IPS-11a (cell line): ENCODE measurements around the gene TMEM163.
"Not testable (repeated sequence)": the region's sequence is repeated elsewhere in the genome, so short reads cannot be mapped to it uniquely, and the experiment has no call there.

Experiments
- H3K4me3 ChIP-seq: one replicate; pipeline ENCODE4 v1.5.1; 2013; ENCODE audit warnings: low read depth, low read length, control low read depth

The TMEM163 gene

GRCh38 chr2:134498654-134499053 lies 220.1 kb downstream of the TMEM163 start:
- no peak overlapping the region for H3K4me3 ChIP-seq

DNA sequence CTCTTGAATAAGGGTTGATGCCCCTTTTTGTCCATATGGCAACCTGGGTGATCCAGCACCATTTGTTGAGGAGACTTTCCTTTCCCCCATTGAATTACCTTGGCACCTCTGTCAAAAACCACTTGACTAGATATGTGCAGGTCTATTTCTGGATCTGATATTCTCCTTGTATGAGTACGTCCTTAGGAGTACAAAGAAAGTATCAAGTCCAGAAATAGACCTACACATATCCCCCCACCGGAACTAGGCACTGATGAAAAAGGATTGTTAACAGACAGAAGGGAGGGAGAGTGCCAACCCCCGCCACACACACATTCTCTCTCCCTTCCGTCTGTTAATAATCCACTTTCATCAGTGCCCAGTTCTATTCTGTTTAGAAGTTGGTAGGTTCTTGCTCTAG lies 225.0 kb downstream of the TMEM163 start:
- no peak overlapping the region for H3K4me3 ChIP-seq

DNA sequence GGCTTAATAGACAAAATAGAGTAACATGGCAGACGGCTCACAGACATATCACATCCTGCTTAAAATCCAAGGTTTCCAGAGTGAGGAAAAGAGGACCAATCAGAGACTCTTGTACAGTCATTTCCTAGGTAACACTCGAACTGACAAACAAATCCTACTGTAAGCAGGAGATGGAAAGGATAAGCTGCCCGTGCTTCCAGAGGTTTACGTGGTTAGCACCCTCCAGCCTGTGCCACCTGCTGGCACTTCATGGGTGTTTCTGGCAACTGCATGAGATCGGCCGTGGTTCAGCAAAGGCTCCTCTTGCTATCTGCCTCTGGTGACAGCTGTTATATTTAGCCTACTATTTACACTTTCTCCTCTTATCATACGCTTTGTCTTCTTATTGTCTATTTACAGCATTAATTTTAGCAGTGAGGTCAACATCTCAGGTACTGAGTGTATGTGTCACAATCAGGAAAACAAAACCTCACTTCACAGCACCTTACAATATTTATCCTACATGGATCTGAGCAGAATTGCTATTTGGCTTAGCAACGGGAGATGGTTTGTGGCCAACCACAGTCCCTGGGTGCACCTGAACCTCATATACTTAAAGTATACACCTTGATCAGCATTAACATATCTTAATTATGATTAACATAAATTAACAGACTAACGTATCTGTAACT lies 226.9 kb downstream of the TMEM163 start:
- H3K4me3 ChIP-seq, result no peak overlapping the region

GRCh38 chr2:134491022-134491421 lies 227.8 kb downstream of the TMEM163 start:
- no peak overlapping the region for H3K4me3 ChIP-seq

DNA sequence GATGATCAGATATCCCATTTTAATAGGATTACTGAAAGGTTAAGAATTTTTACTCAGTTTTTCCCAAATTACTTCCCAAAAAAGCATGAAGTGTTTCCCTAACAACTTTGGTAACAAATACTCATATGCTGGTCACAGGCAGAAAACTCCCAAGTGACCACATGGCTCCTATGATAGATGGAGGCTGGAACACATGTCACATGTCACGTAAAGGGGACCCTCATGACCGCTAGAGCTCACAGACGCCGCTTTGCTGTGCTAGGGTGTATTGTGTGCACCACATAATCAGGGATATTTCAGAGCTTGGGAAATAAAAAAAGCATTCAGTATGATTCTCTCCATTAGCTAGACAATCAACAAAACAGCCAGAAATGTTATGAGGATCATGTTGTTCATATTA lies 228.2 kb downstream of the TMEM163 start:
- H3K4me3 ChIP-seq, result no peak overlapping the region

DNA sequence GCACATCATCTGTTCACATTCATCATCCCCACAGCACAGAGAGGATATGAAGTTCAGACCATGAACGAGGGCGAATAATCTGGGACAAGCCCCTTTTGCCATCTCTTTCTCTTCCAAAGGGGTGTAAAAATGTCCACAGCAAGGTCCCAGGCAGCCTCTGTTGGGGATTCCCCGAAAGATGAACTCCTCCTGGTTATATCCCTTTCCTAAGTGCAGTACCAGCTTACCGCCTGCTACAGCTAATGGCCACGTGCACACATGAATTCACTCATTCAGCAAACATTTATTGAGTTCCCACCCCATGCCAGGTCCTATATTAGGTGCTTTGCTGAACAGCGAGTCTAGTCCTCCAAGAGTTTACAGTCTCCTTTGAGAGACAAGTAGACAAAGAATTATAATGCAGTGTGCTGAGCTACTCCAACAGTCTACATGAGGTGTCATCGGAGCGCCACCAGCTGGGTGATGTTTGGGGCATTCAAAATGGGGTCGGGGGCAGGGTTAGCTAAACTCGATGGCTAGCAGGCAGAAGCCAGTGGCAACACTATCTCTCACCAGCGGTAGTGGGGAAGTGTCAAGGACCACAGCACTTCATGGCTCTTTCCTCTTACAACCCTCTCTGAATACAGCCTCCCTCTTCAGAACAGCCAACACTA lies 228.9 kb downstream of the TMEM163 start:
- no peak overlapping the region for H3K4me3 ChIP-seq

- H3K4me3 ChIP-seq, result no peak overlapping the region
These were observed 235.9 kb downstream of the TMEM163 start for GRCh38 chr2:134482766-134483340.

DNA sequence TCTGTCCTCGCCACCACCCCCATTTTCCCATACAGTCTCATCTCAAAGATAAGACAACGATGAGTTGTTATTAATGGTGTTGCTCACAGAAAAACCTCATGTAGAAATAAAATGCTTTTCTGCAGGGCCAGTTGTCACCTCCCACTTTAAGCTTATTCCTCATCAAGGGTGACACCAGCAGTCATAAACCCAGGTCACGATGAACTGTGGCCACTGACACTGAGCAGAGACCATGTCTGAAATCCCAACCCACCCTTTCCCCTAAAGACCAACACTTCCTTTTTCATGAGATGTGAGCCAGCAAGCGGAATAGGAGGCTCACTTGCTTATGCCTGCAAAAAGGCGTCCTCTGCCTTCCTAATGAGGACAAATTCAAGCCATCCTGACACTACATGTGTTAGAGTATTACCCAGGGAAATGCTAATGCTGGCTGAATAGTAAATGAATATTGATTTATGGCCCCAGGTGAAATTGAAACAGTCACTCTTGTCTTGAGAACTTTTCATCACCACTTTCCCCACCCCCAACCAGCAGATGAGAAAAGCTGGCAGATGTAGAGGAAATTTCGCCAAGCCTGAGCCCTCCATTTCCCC lies 236.6 kb downstream of the TMEM163 start:
- H3K4me3 ChIP-seq, result no peak overlapping the region

GRCh38 chr2:134479696-134480330 lies 239.0 kb downstream of the TMEM163 start:
- H3K4me3 ChIP-seq, result no peak overlapping the region

GRCh38 chr2:134476982-134477381 lies 241.8 kb downstream of the TMEM163 start:
- H3K4me3 ChIP-seq, result not testable (repeated sequence)

- no peak overlapping the region for H3K4me3 ChIP-seq
These were observed 248.1 kb downstream of the TMEM163 start for GRCh38 chr2:134470561-134471168.

DNA sequence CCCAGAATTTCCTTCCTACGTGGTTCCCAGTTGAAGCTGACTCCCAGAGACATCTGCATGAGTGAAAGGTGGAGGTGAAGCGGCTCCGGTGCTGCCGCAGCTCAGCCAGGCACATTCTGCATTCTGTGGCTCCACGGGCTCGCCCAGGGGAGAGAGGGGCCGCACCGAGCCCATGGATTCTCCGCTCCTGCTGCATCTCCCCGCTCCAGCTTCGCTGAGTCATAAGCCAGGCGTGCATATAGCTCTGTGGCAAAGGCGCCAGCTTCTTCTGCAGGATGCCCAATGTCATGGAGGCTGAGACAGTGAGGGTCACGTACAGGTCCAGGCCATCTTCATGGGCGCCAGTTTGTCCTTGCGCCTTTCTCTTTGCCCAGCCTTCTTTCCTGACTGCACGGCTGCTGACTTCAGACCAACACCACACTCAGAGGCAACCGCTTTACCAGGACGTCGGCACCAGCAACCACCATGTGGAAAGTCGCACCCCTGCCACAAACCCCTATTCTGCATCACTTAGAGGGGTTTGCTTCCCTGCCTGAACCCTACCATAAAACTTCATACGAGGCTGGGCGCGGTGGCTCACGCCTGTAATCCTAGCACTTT lies 249.2 kb downstream of the TMEM163 start:
- no peak overlapping the region for H3K4me3 ChIP-seq

GRCh38 chr2:134468776-134469175 lies 250.0 kb downstream of the TMEM163 start:
- no peak overlapping the region for H3K4me3 ChIP-seq

GRCh38 chr2:134468164-134468563 lies 250.6 kb downstream of the TMEM163 start:
- H3K4me3 ChIP-seq, result no peak overlapping the region

DNA sequence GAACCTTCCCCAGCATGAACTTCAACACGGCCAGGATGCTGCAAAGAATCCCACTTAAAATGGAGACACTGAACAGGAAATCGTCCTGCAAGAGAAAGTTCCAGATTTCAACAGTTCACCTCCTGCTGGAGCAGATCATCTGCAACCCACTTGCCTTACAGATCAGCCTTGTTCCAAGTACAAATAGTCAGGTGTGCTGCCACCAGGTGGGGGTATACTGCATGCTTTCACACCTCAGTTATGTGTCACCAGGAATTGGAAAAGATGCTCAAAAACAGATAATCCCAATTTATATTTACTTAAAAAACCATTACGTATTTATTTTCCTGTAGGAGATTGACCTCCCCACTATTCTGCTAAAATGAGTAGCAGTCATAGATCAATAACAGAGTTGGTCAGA lies 252.7 kb downstream of the TMEM163 start:
- no peak overlapping the region for H3K4me3 ChIP-seq

DNA sequence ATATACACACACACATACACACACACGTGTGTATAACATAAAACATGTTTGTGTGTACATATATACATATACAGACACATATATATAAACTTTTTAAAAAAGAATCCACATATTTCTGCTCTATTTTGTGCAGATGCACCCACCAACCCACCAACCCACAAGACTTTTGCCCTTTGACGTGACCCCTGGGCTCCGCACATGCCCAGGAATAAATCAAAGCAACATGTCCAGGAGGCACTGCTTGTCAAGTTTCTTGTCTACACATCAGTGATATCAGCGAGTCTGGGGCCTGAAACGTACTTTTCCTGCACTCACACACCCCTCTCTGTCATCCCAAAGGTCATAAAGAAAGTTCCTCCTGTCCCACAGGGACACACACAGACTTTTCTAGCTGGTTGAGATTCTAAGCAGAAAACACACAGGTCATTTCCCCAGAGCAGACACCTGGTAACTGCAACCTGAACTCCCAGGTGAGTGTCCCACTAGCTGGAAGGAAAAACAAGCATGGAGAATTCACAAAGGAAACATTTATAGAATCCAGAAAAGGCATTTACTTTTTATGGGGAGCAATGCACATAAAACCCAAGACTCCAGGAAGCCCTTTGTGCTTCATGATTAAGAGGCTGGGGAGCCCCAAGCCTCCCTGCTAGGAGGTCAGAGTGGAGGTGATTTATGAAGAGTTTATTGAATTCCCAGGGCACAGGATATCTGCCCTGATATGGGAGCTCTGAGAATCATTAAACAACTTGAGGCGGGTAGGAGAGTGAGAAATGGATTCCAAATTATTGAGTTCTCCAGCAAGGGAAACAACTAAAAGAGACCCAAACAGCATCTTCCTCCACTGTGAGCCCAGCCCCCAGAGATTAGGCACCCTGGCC lies 253.3 kb downstream of the TMEM163 start:
- no peak overlapping the region for H3K4me3 ChIP-seq

DNA sequence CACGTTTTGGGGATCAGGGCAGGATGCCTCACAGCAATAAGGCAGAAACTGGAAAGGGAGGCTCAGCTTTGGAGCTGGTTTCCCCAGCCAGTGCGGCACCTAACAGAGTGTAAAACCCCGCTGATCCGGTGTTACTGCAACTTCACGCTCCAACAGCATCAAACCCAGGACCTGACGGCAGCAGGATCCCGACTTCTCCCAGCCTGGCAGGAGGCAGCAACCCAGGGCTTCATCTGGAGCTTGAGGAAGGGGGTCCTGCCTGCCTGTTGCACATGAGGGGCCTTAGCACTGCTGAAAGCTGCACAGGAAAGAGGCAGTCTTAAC lies 255.1 kb downstream of the TMEM163 start:
- H3K4me3 ChIP-seq, result no peak overlapping the region

DNA sequence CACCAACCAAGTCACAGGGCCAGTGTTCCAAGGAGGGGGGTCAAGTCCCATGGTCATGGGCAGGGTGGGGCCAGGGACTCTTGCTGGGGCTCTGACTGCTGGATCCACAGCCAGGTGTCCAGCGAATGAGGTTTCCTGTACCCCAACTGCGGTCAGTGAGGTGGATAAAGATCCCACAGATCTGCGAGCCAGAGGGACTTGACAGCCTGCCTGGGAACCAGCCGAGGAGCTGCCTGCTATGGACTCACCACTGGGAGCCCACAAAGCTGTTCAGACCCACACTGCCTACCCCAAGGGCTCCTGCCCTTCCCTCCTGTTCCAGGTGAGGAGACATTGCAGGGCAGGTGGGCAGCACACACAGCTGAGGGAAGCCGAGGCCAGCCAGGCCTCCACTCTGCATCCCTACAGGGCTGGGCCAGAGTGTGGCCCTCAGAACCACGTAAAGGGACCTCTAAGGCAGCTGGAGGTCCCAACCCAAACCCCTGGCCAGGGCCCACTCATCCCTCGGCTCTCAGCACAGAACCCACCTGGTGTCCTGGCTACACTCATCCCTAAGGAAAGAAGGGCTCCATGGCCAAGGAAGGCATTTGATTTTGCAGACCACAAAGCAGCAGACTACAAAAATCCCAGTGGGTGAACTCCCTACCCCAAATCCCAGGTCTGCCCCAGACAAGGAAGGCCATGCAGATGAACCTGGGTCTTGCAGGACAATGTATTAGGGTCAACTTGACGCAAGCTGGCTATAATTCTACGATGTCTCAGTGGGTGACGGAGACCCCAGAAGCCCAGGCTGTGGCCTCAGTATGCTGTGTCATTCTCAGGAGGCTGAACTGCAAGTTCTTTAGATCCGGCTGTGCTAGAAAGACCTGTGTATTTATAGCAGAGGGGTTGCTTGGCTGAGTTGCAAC lies 255.8 kb downstream of the TMEM163 start:
- H3K4me3 ChIP-seq, result no peak overlapping the region

DNA sequence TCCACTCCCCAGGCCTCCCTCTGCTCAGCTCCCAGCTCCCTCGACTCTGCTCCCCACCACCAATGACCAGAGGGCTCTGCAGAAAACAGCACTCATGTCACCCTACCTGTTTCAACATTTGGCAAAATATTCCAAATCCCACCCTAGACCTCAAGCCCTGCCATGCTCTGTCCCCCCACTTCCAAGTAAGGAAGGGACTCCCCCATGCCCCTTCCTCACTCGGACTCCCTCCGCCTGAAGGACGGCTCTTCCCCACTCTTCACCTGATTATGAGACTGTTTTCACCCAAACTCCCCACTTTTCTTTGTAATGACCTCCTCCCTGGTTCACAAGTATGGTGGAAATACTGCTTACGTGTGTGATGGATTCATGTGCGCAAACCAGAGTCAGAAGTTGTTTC lies 256.5 kb downstream of the TMEM163 start:
- H3K4me3 ChIP-seq, result no peak overlapping the region
